Stimulated activated CD8-positive, alpha-beta memory T cell treated with anti-CD3 and anti-CD28 coated beads, Interleukin-7, amount 100 ng/mL, for 4 hours (primary cell): Measurements from ENCODE around the gene KCTD15.
"Not testable (repeated sequence)": the region's sequence is repeated elsewhere in the genome, so short reads cannot be mapped to it uniquely, and the experiment has no call there.

ENCODE experiments used
- DNase-seq, 2 donors: peaks; one replicate each; pipeline ENCODE4 v3.0.0-alpha.2; 2020; ENCODE audit warnings: low read depth in 2 of 2

KCTD15 gene

DNA sequence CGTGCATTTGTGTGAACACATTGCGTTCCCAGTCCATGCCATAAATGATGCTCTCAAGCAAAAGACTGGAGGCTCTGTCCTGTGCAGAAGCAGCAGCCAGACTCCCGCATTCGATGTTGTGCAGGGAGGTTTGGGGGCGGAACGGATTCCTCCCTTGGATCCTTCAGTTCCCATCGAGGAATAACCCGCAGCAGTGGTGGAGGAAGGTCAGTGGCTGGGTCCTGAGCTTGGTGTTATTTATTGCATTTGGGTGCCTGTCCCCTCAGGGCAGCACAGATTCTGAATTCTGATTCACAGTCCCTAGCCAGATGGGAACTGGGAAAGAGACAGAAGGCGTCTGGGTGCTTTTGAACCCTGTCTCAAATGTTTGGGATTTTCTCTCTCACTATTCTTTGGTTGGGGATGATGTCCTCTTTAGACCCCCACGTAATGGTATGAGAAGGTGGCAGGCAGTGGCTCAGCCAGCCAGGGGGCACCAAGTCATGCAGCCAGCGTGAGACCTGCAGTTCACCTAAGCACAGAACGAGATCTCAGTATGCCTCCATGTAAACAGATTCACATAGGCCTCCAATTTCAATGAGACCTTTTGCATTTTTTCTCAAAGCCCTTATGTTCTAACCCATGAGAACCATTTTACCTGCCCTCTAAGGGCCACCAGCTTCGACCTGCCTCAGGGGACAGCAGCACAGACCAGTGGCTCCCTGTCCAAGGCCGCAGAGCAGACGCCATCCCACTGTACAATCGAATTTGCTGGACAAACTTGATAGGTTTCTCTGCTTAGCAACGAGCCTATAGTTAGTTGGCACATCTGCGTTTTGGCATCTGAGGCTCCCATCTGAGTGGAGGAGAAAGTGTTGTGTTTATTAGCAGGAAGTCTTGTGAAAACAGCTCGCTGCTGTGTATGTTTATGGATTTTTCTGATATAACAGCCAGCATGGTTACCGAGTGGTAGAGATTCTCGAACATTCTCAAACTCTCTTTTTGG, 17.8 kb downstream of the KCTD15 start:
- DNase-seq, result no peak

DNA sequence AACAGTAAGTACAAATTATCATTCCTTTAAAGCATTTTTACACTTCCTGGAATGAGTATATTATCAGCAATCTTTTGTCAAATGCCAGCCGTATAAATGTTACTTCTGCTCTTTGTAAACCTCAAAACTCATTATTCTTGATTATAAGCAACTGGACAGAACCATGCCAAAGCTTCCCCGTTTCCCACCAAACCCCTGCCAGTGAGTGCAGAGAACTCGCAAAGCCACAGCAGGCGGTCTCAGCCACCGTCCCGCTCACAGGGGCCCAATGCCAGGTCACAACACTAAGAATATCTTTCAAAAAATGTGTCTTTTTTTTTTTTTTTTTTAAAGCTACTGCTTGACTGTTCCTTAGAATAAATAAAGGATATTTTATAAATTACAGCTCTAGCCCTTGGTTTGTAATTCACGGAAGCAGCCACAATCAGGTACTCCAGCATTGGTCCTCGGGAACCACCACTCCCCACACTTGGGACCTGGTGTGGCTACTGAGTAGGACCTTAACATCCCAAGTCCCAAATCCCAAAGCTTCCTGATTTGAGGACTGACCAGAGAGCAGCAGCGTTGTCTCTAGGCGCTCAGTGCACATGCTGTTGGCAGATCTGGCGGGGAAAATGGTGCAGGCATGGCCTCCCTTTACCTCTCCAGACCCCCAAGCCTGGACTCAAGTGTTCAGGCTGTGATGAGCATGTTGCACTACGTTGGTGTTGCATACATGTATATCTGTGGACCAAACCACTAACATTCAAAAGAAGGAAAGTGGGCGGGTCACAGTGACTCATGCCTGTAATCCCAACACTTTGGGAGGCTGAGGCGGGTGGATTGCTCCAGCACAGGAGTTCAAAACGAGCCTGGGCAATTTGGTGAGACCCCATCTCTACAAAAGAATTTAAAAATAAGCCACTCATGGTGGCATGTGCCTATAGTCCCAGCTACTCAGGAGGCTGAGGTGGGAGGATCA, 19.0 kb downstream of the KCTD15 start:
- DNase-seq, result no peak

GRCh38 chr19:33818411-33818810, 21.7 kb downstream of the KCTD15 start:
- DNase-seq, result no peak

GRCh38 chr19:33819078-33819477, 22.4 kb downstream of the KCTD15 start:
- DNase-seq, result not testable (repeated sequence)

DNA sequence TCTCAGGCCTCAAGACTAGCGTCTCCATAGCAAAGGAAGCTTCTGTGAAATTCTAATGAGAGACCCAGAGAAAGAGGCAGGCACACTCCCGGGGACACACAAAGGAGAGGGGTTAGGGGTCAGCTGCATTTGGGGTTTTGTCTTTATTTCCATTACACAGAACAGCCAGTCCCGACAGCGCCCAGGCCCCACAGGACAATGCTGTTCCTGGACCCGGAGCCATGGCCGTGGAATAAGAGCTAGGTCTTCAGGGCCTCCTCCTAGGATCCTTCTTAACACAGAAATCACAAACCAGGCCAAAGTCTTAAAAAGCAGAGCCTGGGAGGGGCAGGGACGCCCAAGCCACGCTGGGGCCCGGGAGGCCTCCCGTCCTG, 22.8 kb downstream of the KCTD15 start:
- DNase-seq, result no peak

- DNase-seq, result peak in 1 of 2 donors; percentile 19
These were observed 23.5 kb downstream of the KCTD15 start for GRCh38 chr19:33819880-33820781.

DNA sequence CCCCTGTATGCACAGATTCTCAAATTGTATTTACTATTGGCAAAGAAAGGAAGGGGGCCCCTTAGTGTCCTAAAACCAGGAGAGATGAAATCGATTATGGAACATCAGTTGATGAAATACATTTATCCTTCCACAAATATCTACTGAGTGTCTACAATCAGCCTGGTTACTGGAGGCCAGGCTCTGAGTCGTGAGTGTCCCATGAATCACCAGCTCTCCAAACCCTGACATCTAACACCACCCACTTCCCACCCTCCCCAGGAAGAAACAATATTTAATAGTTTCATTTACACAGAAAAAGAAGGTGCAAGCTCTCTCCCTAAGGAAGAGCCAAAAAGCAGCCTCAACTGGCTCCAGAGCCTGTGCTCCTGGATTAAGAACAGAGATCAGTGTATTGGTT, 25.2 kb downstream of the KCTD15 start:
- DNase-seq, result no peak

- DNase-seq, result no peak
These were observed 26.7 kb downstream of the KCTD15 start for GRCh38 chr19:33823341-33823740.

- no peak for DNase-seq
These were observed 28.9 kb downstream of the KCTD15 start for GRCh38 chr19:33825556-33825955.

DNA sequence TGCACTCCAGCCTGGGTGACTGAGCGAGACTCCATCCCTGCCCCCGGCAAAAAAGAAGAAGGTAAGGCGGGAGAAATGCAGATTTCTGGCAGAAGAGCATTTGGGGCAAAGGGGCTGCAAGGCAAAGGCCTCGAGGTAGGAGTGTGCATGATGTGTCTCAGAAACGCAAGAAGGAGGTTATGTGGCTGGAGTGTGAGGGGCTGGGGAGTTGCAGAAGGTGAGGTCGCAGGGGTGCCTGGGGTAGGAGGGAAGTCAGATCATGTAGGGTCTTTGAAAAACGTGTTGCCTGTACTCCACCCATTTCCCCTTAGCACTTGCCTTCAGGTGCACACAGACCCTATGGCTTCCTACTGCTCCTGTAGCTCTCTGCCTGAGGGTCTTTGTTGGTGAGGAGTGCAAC, 29.9 kb downstream of the KCTD15 start:
- no peak for DNase-seq

DNA sequence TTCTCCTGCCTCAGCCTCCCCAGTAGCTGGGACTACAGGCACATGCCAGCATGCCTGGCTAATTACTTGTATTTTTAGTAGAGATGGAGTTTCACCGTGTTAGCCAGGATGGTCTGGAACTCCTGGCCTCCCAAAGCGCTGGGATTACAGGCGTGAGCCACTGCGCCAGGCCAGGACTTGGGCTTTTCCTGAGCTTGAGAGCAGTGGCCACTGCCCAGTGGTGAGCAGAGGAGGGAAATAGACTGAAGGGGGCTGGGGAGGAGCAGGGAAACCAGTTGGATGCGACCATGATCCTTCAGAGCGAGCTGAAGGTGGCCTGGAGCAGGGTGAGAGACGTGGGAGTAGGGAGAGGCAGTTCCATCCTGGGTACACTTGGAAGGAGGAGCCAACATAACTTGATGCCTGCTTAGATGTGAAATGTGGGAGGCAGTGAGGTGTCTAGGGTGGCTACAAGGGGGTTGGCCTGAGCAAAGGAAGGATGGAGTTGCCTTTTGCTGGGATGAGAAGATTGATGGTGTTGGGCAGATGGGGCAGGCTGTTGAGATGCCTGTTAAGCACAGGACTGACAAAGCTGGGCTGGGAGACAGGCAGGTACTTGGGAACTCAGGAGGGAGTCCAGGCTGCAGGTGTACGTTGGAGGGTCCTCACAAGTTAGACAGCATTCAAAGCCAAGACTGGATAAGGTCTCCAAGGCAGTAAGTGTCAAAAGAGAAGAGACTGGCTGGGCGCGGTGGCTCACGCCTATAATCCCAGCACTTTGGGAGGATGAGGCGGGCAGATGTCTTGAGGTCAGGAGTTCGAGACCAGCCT, 31.8 kb downstream of the KCTD15 start:
- DNase-seq, result no peak

DNA sequence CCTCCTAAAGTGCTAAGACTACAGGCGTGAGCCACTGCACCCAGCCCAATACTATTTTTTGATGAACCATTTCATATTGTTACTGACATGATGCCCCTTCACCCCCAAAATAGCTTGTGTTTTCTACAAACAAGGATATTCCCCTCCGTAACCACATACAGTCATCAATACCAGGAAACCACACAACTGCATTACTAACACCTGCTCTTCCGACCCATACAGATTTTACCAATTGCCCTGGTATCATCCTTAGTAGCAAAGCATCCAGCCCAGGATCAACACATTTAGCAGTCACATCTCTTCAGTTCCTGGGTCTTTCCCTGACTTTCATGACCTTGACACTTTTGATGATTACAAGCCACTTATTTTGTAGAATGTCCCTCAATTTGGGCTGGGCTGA, 33.6 kb downstream of the KCTD15 start:
- no peak for DNase-seq

- no peak for DNase-seq
These were observed 35.2 kb downstream of the KCTD15 start for GRCh38 chr19:33831825-33832224.

GRCh38 chr19:33832633-33833032, 36.0 kb downstream of the KCTD15 start:
- DNase-seq, result no peak

DNA sequence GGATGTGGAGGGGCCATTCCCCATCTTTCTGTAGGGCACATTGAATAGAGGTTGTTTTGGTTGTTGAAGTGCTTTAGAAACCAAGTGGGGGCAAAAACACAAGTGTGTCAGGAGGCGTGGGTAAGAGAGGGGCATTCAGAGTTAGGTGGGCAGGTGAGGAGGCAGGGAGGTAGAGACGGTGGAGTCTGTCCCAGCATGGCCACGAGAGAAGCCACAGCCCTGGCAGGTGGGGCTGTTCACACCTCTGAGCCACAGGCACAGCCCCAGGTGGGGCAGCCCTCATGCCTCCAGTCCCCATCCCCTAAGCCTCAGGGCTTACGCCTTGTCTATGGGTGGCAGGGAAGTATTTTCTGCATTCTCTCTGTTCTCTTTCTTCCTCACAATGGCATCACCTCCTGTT, 43.7 kb downstream of the KCTD15 start:
- no peak for DNase-seq

- no peak for DNase-seq
These were observed 44.1 kb downstream of the KCTD15 start for GRCh38 chr19:33840783-33841182.

- DNase-seq, result no peak
These were observed 45.0 kb downstream of the KCTD15 start for GRCh38 chr19:33841685-33842084.

DNA sequence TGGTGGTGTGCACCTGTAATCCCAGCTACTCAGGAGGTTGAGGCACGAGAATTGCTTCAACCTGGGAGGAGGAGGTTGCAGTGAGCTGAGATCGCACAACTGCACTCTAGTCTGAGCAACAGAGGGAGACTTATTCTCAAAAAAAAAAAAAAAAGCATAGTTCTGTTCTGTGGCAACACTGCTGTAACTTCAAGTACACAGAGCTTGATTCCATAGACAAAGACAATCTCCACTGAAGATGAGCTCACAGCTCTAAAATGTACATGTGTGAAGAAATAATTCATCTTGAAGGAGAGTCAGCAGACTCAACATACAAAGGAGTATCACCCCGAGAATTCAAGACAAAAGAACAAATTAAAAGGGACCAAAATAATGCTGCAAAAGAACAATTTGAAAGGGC, 47.8 kb downstream of the KCTD15 start:
- no peak for DNase-seq

DNA sequence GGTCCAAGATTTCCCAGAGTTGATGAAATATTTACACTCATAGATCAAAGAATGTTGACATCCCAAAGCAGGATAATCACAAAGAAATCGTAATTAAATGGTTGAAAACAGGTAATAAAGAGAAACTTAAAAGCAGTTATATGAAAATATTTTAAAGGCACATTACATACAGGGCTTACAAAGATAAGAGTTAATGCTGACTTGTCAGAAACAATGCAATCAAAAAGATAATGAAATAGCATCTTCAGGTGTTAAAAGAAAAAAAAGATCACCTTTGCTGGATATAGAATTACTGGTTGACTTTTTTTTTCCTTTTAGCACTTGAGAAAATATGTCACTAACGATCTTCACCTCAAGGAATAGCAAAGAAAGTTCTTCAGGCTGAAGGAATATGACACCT, 48.8 kb downstream of the KCTD15 start:
- DNase-seq, result no peak

GRCh38 chr19:33849551-33850147, 53.0 kb downstream of the KCTD15 start:
- no peak for DNase-seq
